Upper lobe of right lung (tissue), 1 donor: ENCODE results near the gene CCT7. TPM values are rescaled to one million over a fixed set of nuclear protein-coding genes. Genes with fewer than 3 reads are reported as not detected.

ENCODE experiments used
- ATAC-seq: fragments of 200-7000 bp; cut with Tn5 transposase; one replicate; pipeline ENCODE4 v1.9.1; 2020; ENCODE audit warnings: mild to moderate bottlenecking, moderate library complexity
- DNase-seq: peaks from one replicate; pipeline ENCODE4 v3.0.0-alpha.2; 2020
- H3K27ac ChIP-seq: fragments of 200-600 bp; one replicate; pipeline ENCODE4 v1.8.0; 2022
- H3K27me3 ChIP-seq: fragments of 200-600 bp; one replicate; pipeline ENCODE4 v1.8.0; 2022; ENCODE audit warnings: mild to moderate bottlenecking
- H3K36me3 ChIP-seq: fragments of 200-600 bp; one replicate; pipeline ENCODE4 v1.8.0; 2022
- H3K4me1 ChIP-seq: fragments of 200-600 bp; one replicate; pipeline ENCODE4 v1.8.0; 2022
- H3K4me3 ChIP-seq: fragments of 200-600 bp; one replicate; pipeline ENCODE4 v1.8.0; 2022; ENCODE audit warnings: mild to moderate bottlenecking
- H3K9me3 ChIP-seq: fragments of 200-600 bp; one replicate; pipeline ENCODE4 v1.8.0; 2022
- intact Hi-C: fragments of 100-400 bp; cut with DNase I; formaldehyde crosslinking; loops from one replicate; pipeline ENCODE4 v1.11.0; 2022
- total RNA-seq: library from RNA; stranded (reverse); fragmentation: NEBNext Ultra II Directional; extraction: Animal tissue kit (Norgen Biotek cat#: 25700); gene quantifications from one replicate; pipeline ENCODE4 v1.2.1, GENCODE V29; 2021
- TF ChIP-seq, protein P1 (sequence below): fragments of 200-600 bp; IDR thresholded peaks from one replicate; pipeline ENCODE4 v1.8.0; 2022; ENCODE audit warnings: antibody characterized with exemption
- donor health status: DM: no; HTN: yes; CAD: no; lungs with severe emphysema.

The CCT7 gene
- total RNA-seq, 1 donor from 2014 or later: 152 TPM

GRCh38 chr2:73202156-73203054 is 31.7 kb upstream of the CCT7 start, which contains the start of gene NOTO:
Gene NOTO, plus strand, starts transcription at chr2:73202574. Its CDS starts 93 bp downstream, at chr2:73202667.
- DNase-seq: no peak
- ATAC-seq: peak; percentile 62
- Histone ChIP-seq H3K27ac (no peak within 1 kb of the TSS), H3K27me3 (peaks cover 54% of the 10 kb centered on the region), H3K4me1 (peaks cover 14% of the 10 kb centered on the region), H3K4me3 (peak within 1 kb of the TSS; percentile 34), H3K9me3 (no peaks in the 10 kb centered on the region), H3K36me3 (no peaks in the 10 kb centered on the region)
- intact Hi-C loops: no loop called here
- TF ChIP-seq, protein P1, sequence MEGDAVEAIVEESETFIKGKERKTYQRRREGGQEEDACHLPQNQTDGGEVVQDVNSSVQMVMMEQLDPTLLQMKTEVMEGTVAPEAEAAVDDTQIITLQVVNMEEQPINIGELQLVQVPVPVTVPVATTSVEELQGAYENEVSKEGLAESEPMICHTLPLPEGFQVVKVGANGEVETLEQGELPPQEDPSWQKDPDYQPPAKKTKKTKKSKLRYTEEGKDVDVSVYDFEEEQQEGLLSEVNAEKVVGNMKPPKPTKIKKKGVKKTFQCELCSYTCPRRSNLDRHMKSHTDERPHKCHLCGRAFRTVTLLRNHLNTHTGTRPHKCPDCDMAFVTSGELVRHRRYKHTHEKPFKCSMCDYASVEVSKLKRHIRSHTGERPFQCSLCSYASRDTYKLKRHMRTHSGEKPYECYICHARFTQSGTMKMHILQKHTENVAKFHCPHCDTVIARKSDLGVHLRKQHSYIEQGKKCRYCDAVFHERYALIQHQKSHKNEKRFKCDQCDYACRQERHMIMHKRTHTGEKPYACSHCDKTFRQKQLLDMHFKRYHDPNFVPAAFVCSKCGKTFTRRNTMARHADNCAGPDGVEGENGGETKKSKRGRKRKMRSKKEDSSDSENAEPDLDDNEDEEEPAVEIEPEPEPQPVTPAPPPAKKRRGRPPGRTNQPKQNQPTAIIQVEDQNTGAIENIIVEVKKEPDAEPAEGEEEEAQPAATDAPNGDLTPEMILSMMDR: no peak

DNA sequence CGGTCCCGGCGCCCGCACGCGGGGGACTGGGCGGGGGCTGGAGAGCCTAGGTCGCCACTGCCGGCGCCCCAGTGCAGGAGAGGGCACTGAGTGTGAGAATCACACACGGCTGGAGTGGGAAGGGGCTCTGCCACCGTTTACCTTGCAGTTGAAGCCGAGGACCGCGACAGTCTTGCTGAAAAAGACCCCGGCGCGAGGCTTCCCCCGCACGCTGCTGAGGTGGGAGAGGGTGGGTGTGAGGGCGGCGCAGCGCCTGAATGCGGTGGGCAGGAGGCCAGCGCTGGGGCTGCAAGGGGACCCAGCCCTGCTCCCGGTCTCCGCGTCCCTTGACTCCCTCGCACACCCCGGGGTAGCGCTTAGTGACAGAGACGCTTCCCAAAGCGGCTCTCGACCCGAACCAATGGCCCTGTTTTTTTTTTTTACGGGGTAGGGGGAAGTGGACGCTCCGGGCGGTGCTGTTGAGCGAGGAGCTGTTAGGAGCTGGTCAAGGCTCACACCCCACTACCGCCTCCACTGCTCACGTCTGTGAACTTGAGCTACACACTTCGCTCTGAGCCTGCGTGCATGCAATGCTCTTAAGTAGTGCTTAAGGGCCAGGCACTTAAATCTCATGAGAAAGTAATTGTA is 30.9 kb upstream of the CCT7 start:
- Histone ChIP-seq H3K27ac (no peak overlapping the region), H3K9me3 (no peaks in the 10 kb centered on the region), H3K4me1 (peaks cover 14% of the 10 kb centered on the region), H3K4me3 (peak overlapping the region; percentile 34), H3K36me3 (no peaks in the 10 kb centered on the region), H3K27me3 (peaks cover 54% of the 10 kb centered on the region)
- TF ChIP-seq, protein P1: no peak
- DNase-seq (peak; percentile 73), ATAC-seq (peak; percentile 90)
- intact Hi-C loops: no loop called here

- Histone ChIP-seq H3K27ac (no peak overlapping the region), H3K36me3 (no peaks in the 10 kb centered on the region), H3K4me3 (no peak overlapping the region), H3K4me1 (peaks cover 14% of the 10 kb centered on the region), H3K27me3 (peaks cover 39% of the 10 kb centered on the region), H3K9me3 (no peaks in the 10 kb centered on the region)
- ATAC-seq (no peak), DNase-seq (peak; percentile 6)
- intact Hi-C loops: no loop called here
- TF ChIP-seq, protein P1: no peak
Measured at GRCh38 chr2:73205611-73206010, 28.5 kb upstream of the CCT7 start.

DNA sequence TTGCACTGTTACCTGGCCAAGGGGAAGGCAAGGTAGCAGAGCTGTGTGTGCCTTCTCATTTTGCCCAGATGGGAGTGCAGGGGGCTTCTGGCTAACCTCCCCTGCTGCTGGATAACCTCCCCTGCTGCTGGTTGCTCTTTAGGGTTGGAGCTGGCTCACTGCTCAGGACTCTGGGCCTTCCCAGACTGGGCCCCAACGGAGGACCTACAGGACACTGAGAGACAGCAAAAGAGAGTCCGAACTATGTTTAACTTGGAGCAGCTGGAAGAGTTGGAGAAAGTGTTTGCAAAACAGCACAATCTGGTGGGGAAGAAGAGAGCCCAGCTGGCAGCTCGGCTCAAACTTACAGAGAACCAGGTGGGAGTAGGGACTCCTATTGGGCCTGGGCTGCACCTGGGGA is 25.9 kb upstream of the CCT7 start:
- intact Hi-C loops: no loop called here
- no peak for DNase-seq
- no peak for ATAC-seq
- TF ChIP-seq, protein P1: no peak
- peaks cover 8% of the 10 kb centered on the region for H3K4me1 ChIP-seq
- no peaks in the 10 kb centered on the region for H3K36me3 ChIP-seq
- no peak overlapping the region for H3K4me3 ChIP-seq
- H3K9me3 ChIP-seq: no peaks in the 10 kb centered on the region
- peaks cover 15% of the 10 kb centered on the region for H3K27me3 ChIP-seq
- no peak overlapping the region for H3K27ac ChIP-seq

- Histone ChIP-seq H3K4me1 (peaks cover 14% of the 10 kb centered on the region), H3K4me3 (no peak overlapping the region), H3K27me3 (peaks cover 4% of the 10 kb centered on the region), H3K9me3 (no peaks in the 10 kb centered on the region), H3K27ac (no peak overlapping the region), H3K36me3 (no peaks in the 10 kb centered on the region)
- DNase-seq (no peak), ATAC-seq (no peak)
- intact Hi-C loops: no loop called here
- TF ChIP-seq, protein P1: no peak
Measured at GRCh38 chr2:73210019-73210418, 24.1 kb upstream of the CCT7 start.
